Mammary microvascular endothelial cell (primary cell): Measurements from ENCODE around the gene OR1L6. TPM values are rescaled to one million over a fixed set of nuclear protein-coding genes. Genes with fewer than 3 reads are reported as not detected.

Experiments
- total RNA-seq: library from RNA; depleted of rRNA; stranded (reverse); fragments of >200 nt; gene quantifications from 2 replicates; pipeline ENCODE4 v1.2.3, GENCODE V29; 2015

OR1L6 gene, protein sequence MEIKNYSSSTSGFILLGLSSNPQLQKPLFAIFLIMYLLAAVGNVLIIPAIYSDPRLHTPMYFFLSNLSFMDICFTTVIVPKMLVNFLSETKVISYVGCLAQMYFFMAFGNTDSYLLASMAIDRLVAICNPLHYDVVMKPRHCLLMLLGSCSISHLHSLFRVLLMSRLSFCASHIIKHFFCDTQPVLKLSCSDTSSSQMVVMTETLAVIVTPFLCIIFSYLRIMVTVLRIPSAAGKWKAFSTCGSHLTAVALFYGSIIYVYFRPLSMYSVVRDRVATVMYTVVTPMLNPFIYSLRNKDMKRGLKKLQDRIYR
- not detected in 2 replicates for total RNA-seq

GRCh38 chr9:122742003-122742402 is at the start of gene OR1L6:
Gene OR1L6, plus strand, starts transcription at chr9:122742303. Its CDS starts 7,545 bp downstream, at chr9:122749848.

GRCh38 chr9:122723690-122724089 is 18.4 kb upstream of the OR1L6 start, which contains the start of gene OR1L4:
Gene OR1L4, plus strand, starts transcription at chr9:122723990. Its CDS starts 0 bp downstream, at chr9:122723990.

DNA sequence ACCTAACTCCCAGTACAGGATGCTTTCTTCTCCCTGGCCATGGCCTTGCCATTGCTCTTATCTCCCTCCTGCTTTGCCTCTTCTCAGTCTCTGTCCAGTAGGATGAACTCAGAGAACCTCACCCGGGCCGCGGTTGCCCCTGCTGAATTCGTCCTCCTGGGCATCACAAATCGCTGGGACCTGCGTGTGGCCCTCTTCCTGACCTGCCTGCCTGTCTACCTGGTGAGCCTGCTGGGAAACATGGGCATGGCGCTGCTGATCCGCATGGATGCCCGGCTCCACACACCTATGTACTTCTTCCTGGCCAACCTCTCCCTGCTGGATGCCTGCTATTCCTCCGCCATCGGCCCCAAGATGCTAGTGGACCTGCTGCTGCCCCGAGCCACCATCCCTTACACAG is 46.7 kb downstream of the OR1L6 start, which contains the start of gene OR5C1:
Gene OR5C1, plus strand, starts transcription at position 103 of the 400 bp plus-strand sequence. Its CDS starts 0 bp downstream, at position 103.

Other genes starting within 250 kb of the OR1L6 start
- not detected in 2 replicates for gene OR1J2, start 231.5 kb upstream of the OR1L6 start, total RNA-seq
- not detected in 2 replicates for gene OR1J4, start 223.2 kb upstream of the OR1L6 start, total RNA-seq
- not detected in 2 replicates for gene OR1N1, start 215.0 kb upstream of the OR1L6 start, total RNA-seq
- gene OR1N2, start 189.2 kb upstream of the OR1L6 start, total RNA-seq: not detected in 2 replicates
- gene OR1L8, start 158.9 kb upstream of the OR1L6 start, total RNA-seq: 0.10 TPM in 1 of 2 replicates, not detected in the other
- not detected in 2 replicates for gene OR1Q1, start 127.6 kb upstream of the OR1L6 start, total RNA-seq
- not detected in 2 replicates for gene OR1B1, start 84.7 kb upstream of the OR1L6 start, total RNA-seq
- gene OR1L1, start 80.6 kb upstream of the OR1L6 start, total RNA-seq: not detected in 2 replicates
- not detected in 2 replicates for gene OR1L3, start 67.2 kb upstream of the OR1L6 start, total RNA-seq
- not detected in 2 replicates for gene OR1L4, start 18.3 kb upstream of the OR1L6 start, total RNA-seq
- gene OR5C1, start 46.6 kb downstream of the OR1L6 start, total RNA-seq: not detected in 2 replicates
- gene OR1K1, start 57.8 kb downstream of the OR1L6 start, total RNA-seq: not detected in 2 replicates
- gene PDCL, start 86.3 kb downstream of the OR1L6 start, total RNA-seq: 27.4 and 28.0 TPM in 2 replicates
- gene RC3H2, start 163.1 kb downstream of the OR1L6 start, total RNA-seq: 39.3 and 44.4 TPM in 2 replicates
- gene ZBTB6, start 171.0 kb downstream of the OR1L6 start, total RNA-seq: 4.4 and 5.1 TPM in 2 replicates
- gene ZBTB26, start 189.2 kb downstream of the OR1L6 start, total RNA-seq: 1.2 and 1.8 TPM in 2 replicates
- gene RABGAP1, start 198.7 kb downstream of the OR1L6 start, total RNA-seq: 8.1 and 9.6 TPM in 2 replicates